Retinal pigment epithelial cell (primary cell): ENCODE measurements around the gene AKAP13.
A peak's percentile ranks its signal among the peaks of the same experiment; 100 is the strongest.
"Not testable (repeated sequence)": the region's sequence is repeated elsewhere in the genome, so short reads cannot be mapped to it uniquely, and the experiment has no call there.

ENCODE experiments used
- DNase-seq: peaks from one replicate; pipeline ENCODE4 v3.0.0-alpha.2; 2010; ENCODE audit warnings: low read depth
- H3K4me3 ChIP-seq: 2 replicates; pipeline ENCODE4 v1.5.1; 2011; ENCODE audit warnings: mild to moderate bottlenecking, low read length, control low read depth, moderate library complexity
- TF ChIP-seq, protein P1 (sequence below): conservative IDR thresholded peaks from 2 replicates; pipeline ENCODE4 v1.5.1; 2011; ENCODE audit warnings: low read depth, low read length, control low read depth, inconsistent platforms

Gene AKAP13

GRCh38 chr15:85793641-85794597 lies 413.5 kb downstream of the AKAP13 start:
- TF ChIP-seq, protein P1, sequence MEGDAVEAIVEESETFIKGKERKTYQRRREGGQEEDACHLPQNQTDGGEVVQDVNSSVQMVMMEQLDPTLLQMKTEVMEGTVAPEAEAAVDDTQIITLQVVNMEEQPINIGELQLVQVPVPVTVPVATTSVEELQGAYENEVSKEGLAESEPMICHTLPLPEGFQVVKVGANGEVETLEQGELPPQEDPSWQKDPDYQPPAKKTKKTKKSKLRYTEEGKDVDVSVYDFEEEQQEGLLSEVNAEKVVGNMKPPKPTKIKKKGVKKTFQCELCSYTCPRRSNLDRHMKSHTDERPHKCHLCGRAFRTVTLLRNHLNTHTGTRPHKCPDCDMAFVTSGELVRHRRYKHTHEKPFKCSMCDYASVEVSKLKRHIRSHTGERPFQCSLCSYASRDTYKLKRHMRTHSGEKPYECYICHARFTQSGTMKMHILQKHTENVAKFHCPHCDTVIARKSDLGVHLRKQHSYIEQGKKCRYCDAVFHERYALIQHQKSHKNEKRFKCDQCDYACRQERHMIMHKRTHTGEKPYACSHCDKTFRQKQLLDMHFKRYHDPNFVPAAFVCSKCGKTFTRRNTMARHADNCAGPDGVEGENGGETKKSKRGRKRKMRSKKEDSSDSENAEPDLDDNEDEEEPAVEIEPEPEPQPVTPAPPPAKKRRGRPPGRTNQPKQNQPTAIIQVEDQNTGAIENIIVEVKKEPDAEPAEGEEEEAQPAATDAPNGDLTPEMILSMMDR, result no peak
- no peak for DNase-seq
- H3K4me3 ChIP-seq, result peak overlapping the region; percentile 73

DNA sequence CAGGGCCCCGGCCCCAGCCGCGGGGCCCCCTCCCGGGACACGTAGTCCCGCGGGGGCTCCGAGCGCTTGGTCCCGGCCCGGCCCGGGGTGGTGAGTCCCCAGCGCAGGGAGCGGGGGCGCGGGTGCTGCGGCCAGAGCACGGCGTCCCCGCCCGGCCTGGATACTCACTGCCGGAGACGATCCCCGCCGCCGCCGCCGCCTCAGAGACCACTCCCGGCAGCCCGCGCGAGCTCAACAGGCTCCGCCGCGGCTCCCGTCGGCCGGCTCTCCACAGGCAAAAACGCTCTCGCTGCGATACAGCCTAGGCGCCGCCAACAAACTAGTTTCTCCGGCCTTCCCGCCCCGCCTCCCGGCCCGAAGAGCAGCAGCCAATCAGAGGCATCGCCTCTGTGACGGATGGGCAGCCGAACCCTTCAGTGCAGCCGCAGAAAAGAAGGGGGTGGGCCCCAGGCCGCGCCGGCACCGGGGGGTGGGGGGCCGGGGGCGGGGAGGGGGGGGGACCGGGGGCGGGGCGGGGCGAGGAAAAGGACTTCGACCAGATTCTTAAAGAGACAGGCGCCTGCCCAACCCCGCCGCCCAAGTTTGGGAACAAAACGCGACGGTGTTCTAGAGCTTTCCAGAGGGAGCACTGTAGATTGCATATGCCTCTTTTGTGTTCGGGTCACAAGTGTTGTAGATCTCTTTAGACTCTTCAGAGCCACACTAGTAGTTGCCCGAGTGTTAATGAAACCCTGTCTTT lies 414.4 kb downstream of the AKAP13 start, which contains the start of gene KLHL25:
KLHL25 (minus strand) TSS at position 328 of the 739 bp plus-strand sequence. CDS start 25,115 bp downstream, outside the sequence.
- peak; percentile 79 for DNase-seq
- peak within 1 kb of the TSS; percentile 73 for H3K4me3 ChIP-seq
- TF ChIP-seq, protein P1, result no peak

- peak overlapping the region; percentile 56 for H3K4me3 ChIP-seq
- TF ChIP-seq, protein P1, result no peak
- no peak for DNase-seq
Observed at GRCh38 chr15:85795337-85796305, 415.2 kb downstream of the AKAP13 start.

GRCh38 chr15:85796371-85796770 lies 416.0 kb downstream of the AKAP13 start:
- H3K4me3 ChIP-seq, DNase-seq: not testable (repeated sequence)
